ENCODE data around the gene ATRN.

The ATRN gene

DNA sequence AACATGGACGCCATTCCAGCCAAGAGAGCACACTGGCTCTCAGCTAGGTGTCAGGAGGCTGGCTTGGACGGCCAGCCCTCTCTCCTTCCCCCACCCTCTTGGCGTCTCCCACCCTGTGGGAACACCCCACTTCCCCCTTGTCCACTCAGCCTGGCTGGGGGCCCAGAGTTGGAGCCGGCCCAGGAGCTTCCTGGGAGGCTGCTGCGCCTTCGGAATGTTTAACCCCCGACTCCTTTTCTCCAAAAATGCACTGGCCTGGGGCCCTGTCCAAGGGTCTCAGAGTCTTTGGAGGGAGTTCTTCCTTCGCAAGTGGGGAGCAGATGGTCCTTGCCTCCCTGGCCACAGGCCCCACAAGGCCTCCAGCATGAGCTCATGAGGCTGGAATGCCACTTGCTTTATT, 206.9 kb downstream of the ATRN start:
- Histone ChIP-seq H2AFZ (ENCODE audit: low read length) (no peak overlapping the region), H3K36me3 (ENCODE audit: insufficient read depth, low read length) (no peaks in the 10 kb centered on the region), H3K4me3 (ENCODE audit: low read depth, low read length, poor library complexity, severe bottlenecking) (no peak overlapping the region), H3K9ac (ENCODE audit: low read length) (no peak overlapping the region), H3K9me3 (ENCODE audit: low read length) (no peaks in the 10 kb centered on the region), H3K27ac (ENCODE audit: low read depth, low read length, poor library complexity, severe bottlenecking) (no peak overlapping the region), H3F3A (ENCODE audit: insufficient read depth, low read length) (no peaks in the 10 kb centered on the region), H3K4me1 (ENCODE audit: insufficient read depth, low read length, severe bottlenecking) (no peaks in the 10 kb centered on the region), H3K9me2 (ENCODE audit: low read depth, low read length) (no peaks in the 10 kb centered on the region), H3K27me3 (ENCODE audit: insufficient read depth, low read length) (no peaks in the 10 kb centered on the region), H4K20me1 (ENCODE audit: insufficient read depth, low read length) (no peaks in the 10 kb centered on the region), H3K4me2 (ENCODE audit: low read length) (no peak overlapping the region), H3K79me2 (ENCODE audit: insufficient read depth, low read length) (no peaks in the 10 kb centered on the region)
- no peak for TF ChIP-seq EZH2 (IDR thresholded peaks at IDR 0.05; ENCODE audit: borderline replicate concordance, low read length)
- TF ChIP-seq, protein P1, sequence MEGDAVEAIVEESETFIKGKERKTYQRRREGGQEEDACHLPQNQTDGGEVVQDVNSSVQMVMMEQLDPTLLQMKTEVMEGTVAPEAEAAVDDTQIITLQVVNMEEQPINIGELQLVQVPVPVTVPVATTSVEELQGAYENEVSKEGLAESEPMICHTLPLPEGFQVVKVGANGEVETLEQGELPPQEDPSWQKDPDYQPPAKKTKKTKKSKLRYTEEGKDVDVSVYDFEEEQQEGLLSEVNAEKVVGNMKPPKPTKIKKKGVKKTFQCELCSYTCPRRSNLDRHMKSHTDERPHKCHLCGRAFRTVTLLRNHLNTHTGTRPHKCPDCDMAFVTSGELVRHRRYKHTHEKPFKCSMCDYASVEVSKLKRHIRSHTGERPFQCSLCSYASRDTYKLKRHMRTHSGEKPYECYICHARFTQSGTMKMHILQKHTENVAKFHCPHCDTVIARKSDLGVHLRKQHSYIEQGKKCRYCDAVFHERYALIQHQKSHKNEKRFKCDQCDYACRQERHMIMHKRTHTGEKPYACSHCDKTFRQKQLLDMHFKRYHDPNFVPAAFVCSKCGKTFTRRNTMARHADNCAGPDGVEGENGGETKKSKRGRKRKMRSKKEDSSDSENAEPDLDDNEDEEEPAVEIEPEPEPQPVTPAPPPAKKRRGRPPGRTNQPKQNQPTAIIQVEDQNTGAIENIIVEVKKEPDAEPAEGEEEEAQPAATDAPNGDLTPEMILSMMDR (IDR thresholded peaks at IDR 0.05; ENCODE audit: low read length): no peak

DNA sequence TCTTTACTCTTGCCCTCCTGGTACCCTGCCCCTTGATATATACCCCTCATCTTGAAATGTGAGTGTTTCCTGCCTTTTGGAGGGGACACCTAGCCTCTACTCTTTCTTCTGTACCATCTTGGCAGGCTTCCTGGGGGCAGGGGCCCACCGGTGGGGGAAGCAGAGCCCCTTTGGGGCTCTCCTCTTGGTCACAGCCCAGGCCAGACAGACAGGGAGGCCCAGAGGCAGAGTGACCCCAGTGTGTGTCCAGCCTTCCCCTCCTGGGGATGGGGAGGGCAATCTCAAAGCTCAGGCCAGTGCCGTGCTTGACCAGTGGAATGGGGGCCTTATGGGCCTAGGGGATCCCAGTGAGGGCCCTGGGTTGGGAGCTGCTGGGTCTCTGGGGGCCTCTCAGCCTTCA, 207.4 kb downstream of the ATRN start:
- H3K4me1 ChIP-seq (ENCODE audit: insufficient read depth, low read length, severe bottlenecking): no peaks in the 10 kb centered on the region
- no peak overlapping the region for H3K4me3 ChIP-seq (ENCODE audit: low read depth, low read length, poor library complexity, severe bottlenecking)
- no peaks in the 10 kb centered on the region for H3K36me3 ChIP-seq (ENCODE audit: insufficient read depth, low read length)
- no peaks in the 10 kb centered on the region for H4K20me1 ChIP-seq (ENCODE audit: insufficient read depth, low read length)
- H3F3A ChIP-seq (ENCODE audit: insufficient read depth, low read length): no peaks in the 10 kb centered on the region
- no peaks in the 10 kb centered on the region for H3K27me3 ChIP-seq (ENCODE audit: insufficient read depth, low read length)
- no peak overlapping the region for H3K27ac ChIP-seq (ENCODE audit: low read depth, low read length, poor library complexity, severe bottlenecking)
- H3K79me2 ChIP-seq (ENCODE audit: insufficient read depth, low read length): no peaks in the 10 kb centered on the region
- TF ChIP-seq, protein P1 (IDR thresholded peaks at IDR 0.05; ENCODE audit: low read length): no peak
- TF ChIP-seq EZH2 (IDR thresholded peaks at IDR 0.05; ENCODE audit: borderline replicate concordance, low read length): no peak
- no peaks in the 10 kb centered on the region for H3K9me2 ChIP-seq (ENCODE audit: low read depth, low read length)
- no peak overlapping the region for H3K9ac ChIP-seq (ENCODE audit: low read length)
- no peak overlapping the region for H3K4me2 ChIP-seq (ENCODE audit: low read length)
- no peaks in the 10 kb centered on the region for H3K9me3 ChIP-seq (ENCODE audit: low read length)
- H2AFZ ChIP-seq (ENCODE audit: low read length): no peak overlapping the region

DNA sequence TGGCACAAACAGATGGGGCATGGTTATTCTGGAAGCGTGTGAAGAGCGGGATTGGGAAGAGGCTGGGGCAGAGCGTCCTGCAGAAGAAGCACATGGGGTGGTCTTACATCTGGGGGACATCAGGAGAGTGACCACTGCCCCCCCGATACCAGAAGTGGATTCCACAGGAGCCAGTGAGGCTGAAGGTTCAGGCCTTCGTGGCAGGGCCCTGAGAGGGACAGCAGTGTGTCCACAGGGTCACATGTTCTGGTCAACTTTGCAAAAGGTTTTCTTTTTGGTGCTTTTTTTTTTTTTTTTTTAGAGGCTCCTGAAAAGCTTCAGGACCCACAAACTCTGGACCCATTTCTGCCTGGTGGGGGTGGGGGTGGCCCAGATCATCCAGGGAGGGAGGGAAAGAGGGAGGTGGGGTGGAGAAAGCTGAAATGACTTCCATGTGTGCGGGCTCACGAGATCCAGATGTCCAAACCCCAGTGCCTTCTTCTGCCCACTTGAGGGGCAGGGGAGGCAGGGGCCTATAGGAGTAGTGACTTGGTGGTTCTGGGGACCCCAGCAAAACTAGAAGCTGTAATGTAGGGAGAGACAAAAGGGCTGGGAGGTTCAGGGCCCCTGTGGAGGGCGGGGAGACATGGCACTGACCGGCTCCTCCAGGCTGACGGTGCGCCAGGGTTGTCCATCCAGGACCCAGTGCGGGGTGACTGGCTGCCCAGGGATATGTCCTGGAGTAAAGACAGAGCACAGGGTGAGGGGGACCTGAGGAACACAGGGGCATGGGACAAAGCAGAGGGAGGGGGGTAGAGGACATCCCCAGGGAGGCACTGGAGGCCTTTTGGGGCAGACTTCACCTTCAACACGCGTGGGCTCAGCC, 208.3 kb downstream of the ATRN start:
- TF ChIP-seq, protein P1 (IDR thresholded peaks at IDR 0.05; ENCODE audit: low read length): no peak
- TF ChIP-seq EZH2 (IDR thresholded peaks at IDR 0.05; ENCODE audit: borderline replicate concordance, low read length): no peak
- Histone ChIP-seq H3K79me2 (ENCODE audit: insufficient read depth, low read length) (no peaks in the 10 kb centered on the region), H3K9me3 (ENCODE audit: low read length) (no peaks in the 10 kb centered on the region), H2AFZ (ENCODE audit: low read length) (no peak overlapping the region), H3K4me1 (ENCODE audit: insufficient read depth, low read length, severe bottlenecking) (no peaks in the 10 kb centered on the region), H3K36me3 (ENCODE audit: insufficient read depth, low read length) (no peaks in the 10 kb centered on the region), H3K27ac (ENCODE audit: low read depth, low read length, poor library complexity, severe bottlenecking) (no peak overlapping the region), H3K4me3 (ENCODE audit: low read depth, low read length, poor library complexity, severe bottlenecking) (no peak overlapping the region), H3K4me2 (ENCODE audit: low read length) (no peak overlapping the region), H3K27me3 (ENCODE audit: insufficient read depth, low read length) (no peaks in the 10 kb centered on the region), H4K20me1 (ENCODE audit: insufficient read depth, low read length) (no peaks in the 10 kb centered on the region), H3K9ac (ENCODE audit: low read length) (no peak overlapping the region), H3F3A (ENCODE audit: insufficient read depth, low read length) (no peaks in the 10 kb centered on the region), H3K9me2 (ENCODE audit: low read depth, low read length) (no peaks in the 10 kb centered on the region)

Measured in OCI-LY1 (cell line).